Suprapubic skin (tissue), 3 donors: ENCODE measurements around the gene SEPTIN8.

Experiments used
- EP300 ChIP-seq: sonication (generic); formaldehyde crosslinking; IDR thresholded peaks from one replicate; pipeline ENCODE4 v1.6.1; 2017; ENCODE audit warnings: antibody characterized with exemption
- POLR2A ChIP-seq, 2 donors: fragments of 450-650 bp; IDR thresholded peaks; one replicate each; pipeline ENCODE4 v1.6.1; 2017; ENCODE audit warnings: antibody characterized with exemption in 2 of 2, mild to moderate bottlenecking in 2 of 2, moderate library complexity in 2 of 2
- TF ChIP-seq, protein P1 (sequence below), 2 donors: fragments of 200-600 bp in 1 of 2; fragments of 450-650 bp in 1 of 2; sonication (generic) in 1 of 2; IDR thresholded peaks; one replicate each; pipeline ENCODE4 v1.5.1; 2016 to 2019; ENCODE audit warnings: antibody characterized with exemption in 2 of 2, mild to moderate bottlenecking in 1 of 2, moderate library complexity in 1 of 2

DNA sequence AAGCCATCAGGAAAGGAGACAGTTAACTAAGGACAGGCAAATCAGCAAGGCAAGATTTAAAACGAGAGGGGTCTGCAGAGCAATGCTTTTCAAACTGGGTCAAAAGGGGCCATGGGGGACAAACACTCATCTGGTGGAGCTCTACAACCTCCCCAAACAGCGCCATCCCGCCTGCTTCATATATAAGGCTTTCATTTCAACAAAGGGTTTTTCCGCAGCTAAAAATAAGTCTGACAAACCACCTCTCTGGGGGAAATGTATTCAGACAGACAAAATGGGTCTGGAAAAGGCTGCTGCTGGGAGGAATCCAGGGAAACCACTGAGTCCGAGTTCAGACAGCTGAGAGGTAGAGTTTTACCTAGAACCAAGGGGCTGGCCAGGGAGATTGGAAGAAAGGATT lies 8.3 kb upstream of the SEPTIN8 start:
- no peak for TF ChIP-seq POLR2A (IDR thresholded peaks at IDR 0.05)
- TF ChIP-seq EP300 = no peak
- TF ChIP-seq, protein P1, sequence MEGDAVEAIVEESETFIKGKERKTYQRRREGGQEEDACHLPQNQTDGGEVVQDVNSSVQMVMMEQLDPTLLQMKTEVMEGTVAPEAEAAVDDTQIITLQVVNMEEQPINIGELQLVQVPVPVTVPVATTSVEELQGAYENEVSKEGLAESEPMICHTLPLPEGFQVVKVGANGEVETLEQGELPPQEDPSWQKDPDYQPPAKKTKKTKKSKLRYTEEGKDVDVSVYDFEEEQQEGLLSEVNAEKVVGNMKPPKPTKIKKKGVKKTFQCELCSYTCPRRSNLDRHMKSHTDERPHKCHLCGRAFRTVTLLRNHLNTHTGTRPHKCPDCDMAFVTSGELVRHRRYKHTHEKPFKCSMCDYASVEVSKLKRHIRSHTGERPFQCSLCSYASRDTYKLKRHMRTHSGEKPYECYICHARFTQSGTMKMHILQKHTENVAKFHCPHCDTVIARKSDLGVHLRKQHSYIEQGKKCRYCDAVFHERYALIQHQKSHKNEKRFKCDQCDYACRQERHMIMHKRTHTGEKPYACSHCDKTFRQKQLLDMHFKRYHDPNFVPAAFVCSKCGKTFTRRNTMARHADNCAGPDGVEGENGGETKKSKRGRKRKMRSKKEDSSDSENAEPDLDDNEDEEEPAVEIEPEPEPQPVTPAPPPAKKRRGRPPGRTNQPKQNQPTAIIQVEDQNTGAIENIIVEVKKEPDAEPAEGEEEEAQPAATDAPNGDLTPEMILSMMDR (IDR thresholded peaks at IDR 0.05) = no peak
